Measurements from ENCODE around the gene CAV1.

- TF ChIP-seq POLR2AphosphoS5 (IDR thresholded peaks at IDR 0.05), result no peak
- no peak for TF ChIP-seq POLR2A (IDR thresholded peaks at IDR 0.05)
- TF ChIP-seq CTCF (IDR thresholded peaks at IDR 0.05), result no peak
Observed at GRCh38 chr7:116571552-116571951, 46.7 kb downstream of the CAV1 start.
